LNCAP (cell line): ENCODE data around the gene STRN3.

Source experiments
- TF ChIP-seq, protein P1 (sequence below): fragments of 450-650 bp; IDR thresholded peaks from 2 replicates; pipeline ENCODE4 v1.5.1; 2017; ENCODE audit warnings: mild to moderate bottlenecking

Gene STRN3

DNA sequence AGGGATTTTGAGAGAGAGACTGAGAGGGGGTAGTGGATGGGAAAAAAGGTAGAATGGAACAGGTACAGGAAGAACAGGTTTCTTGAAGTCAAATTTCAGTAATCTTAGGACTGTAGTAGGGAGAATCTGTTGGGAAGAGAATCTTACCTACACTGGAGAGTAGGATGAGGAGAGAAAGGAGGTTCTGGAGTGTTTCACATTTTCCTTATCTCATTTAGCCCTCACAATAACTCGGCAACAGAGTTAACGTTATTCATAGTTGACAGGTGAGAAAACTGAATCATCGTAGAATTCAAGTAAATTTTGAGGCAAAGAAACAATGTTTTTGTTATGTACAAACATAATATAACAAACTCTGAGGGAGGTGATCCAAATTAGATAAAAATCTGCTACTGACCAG lies 17.2 kb upstream of the STRN3 start:
- TF ChIP-seq, protein P1, sequence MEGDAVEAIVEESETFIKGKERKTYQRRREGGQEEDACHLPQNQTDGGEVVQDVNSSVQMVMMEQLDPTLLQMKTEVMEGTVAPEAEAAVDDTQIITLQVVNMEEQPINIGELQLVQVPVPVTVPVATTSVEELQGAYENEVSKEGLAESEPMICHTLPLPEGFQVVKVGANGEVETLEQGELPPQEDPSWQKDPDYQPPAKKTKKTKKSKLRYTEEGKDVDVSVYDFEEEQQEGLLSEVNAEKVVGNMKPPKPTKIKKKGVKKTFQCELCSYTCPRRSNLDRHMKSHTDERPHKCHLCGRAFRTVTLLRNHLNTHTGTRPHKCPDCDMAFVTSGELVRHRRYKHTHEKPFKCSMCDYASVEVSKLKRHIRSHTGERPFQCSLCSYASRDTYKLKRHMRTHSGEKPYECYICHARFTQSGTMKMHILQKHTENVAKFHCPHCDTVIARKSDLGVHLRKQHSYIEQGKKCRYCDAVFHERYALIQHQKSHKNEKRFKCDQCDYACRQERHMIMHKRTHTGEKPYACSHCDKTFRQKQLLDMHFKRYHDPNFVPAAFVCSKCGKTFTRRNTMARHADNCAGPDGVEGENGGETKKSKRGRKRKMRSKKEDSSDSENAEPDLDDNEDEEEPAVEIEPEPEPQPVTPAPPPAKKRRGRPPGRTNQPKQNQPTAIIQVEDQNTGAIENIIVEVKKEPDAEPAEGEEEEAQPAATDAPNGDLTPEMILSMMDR, result no peak

DNA sequence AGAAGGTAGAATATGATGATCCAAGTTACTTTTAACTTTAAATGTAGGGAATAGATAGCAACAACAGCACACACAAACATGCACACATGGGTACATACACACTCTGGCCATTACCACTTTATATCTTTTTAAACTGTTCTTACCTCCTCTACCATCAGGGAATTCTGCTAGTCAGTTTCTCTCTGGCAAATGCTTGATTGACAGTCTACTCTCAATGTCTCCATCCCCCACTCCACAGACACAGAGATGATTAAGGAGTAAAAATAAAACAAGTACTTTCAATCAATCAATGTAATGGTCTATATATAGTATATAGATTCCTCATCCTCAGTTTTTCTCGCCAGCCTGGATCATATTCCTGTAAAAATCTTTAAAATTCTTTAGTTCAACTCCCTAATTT lies 16.1 kb upstream of the STRN3 start:
- TF ChIP-seq, protein P1, result no peak

DNA sequence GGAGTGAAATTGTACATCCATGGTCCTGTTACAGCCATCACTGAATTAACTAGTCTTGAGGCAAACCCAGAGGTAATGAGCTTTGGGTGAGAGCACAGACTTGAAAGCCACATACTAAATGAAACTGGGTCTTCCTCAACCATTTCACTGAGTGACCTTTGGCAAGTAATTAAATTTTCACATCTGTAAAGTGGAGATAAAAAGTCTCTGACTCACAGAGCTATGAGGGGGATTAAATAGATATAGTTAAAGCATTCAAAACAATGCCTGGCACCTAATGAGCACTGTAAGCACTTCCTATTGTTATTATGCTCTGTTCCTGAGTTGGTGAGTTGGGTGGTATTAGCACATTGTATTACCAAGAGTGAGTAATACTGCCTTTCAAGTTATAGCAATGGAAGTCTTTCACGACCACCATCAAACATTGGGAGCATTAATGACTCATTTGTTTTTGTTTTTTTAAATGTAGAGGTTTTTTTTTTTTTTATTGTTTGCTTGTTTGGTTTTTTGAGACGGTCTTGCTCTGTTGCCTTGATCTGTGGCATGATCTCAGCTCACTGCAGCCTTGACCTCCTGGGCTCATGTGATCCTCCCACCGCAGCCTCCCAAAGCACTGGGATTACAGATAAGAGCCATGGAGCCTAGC lies 12.5 kb upstream of the STRN3 start:
- TF ChIP-seq, protein P1, result no peak

DNA sequence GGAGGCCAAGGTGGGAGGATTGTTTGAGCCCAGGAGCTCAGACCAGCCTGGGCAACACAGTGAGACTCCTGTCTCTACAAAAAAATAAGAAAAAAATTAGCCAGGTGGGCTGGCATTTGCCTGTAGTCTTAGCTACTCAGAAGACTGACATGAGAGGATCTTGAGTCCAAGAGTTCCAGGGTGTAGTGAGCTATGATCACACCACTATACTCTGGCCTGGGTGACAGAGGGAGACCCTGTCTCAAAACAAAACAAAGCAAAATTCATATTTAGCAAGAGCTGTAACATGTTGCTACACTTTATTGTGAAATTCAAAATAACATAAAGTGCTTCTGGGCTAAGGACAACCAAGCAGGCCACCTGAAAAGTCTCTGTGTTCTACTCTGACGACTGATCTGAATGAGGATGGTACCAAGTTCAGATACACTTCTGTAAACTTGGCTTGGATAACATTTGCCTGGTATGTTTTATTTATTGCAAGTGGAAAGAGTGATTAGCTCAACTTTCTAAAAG lies 11.6 kb upstream of the STRN3 start:
- TF ChIP-seq, protein P1, result no peak

DNA sequence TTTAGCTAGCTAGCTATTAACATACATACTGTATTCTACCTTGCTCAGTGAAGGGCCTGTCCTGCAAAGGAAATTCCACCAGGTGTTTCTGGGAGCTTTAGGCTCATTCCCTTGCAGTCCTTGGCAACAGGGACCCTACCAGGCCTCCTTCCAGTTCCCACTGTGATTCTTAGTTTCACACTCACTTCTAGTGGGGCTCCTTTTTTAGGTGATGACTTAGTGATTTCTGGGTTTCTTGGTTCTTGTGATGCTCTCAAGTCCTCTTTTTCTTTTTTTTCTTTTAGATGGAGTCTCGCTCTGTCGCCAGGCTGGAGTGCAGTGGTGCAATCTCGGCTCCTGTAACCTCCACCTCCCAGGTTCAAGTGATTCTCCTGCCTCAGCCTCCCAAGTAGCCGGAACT lies 10.4 kb upstream of the STRN3 start:
- TF ChIP-seq, protein P1, result no peak

DNA sequence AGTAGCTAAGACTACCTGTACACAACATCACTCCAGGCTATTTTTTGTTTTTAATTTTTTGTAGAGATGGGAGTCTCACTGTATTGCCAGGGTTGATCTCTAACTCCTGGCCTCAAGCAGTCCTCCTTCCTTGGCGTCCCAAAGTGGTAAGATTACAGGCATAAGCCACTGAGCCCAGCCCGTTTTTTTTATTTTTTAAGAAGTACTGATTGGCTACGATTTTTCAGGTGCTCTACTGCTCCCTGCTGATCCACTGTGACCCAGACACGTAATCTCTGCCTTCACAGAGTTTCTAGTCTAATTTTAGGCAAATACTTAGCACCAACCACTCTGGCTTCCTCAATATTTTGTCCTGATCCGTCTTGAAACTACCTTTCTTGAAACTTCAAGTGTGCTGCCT lies 4.3 kb upstream of the STRN3 start:
- TF ChIP-seq, protein P1, result no peak

DNA sequence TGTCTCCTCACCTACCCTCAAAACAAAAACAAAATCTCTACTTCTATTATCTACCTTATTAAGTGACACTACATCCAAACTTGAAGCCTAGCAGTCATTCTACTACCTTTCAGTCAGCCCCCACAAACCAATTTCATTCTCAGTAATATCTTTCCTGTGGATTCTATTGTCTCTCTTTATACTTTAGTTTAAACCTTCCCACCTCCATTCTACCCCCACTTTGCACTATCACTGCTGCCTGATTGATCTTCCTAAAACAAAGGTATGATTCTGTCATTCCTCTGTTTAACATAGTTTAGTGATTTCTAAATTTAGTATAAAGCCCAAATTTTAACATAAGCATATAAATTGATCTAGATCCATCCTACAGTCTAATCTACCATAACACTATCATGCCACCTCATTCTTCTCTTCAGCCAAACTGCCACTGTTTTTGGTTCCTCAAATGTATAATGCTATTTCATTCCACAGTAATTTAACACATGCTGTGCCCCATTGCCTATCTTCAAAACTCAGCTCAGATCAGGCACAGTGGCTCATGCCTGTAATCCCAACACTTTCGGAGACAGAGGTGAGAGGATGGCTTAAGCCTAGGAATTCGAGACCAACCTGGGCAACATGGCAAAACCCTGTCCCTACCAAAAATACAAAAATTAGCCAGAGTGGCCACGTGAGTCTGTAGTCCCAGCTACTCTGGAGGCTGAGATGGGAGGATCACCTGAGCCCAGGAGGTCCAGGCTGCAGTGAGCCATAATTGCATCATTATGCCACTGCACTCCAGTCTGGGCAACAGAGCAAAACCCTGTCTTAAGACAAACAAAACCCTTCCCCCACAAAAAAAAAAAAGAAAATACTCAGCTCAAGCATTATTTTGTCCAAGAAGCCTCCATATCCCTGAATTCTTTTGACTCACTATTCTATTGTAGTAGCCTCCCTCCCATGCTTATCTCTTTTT lies 3.1 kb upstream of the STRN3 start:
- TF ChIP-seq, protein P1, result no peak
